Islet precursor cell (in vitro differentiated cells): ENCODE results near the gene ADPRM.

Experiments
- DNase-seq: peaks from one replicate; pipeline ENCODE4 v3.0.0-alpha.2; 2018

The ADPRM gene

GRCh38 chr17:10742431-10742830 lies 45.0 kb downstream of the ADPRM start:
- no peak for DNase-seq

- no peak for DNase-seq
Observed at GRCh38 chr17:10743316-10744009, 46.1 kb downstream of the ADPRM start.

GRCh38 chr17:10744501-10745000 lies 47.2 kb downstream of the ADPRM start:
- DNase-seq: no peak

GRCh38 chr17:10745231-10745630 lies 47.8 kb downstream of the ADPRM start:
- DNase-seq: no peak

- no peak for DNase-seq
Observed at GRCh38 chr17:10748531-10749181, 51.3 kb downstream of the ADPRM start.

- DNase-seq: no peak
Observed at GRCh38 chr17:10750210-10750609, 52.8 kb downstream of the ADPRM start.

- no peak for DNase-seq
Observed at GRCh38 chr17:10751563-10751962, 54.2 kb downstream of the ADPRM start.

GRCh38 chr17:10752696-10753095 lies 55.3 kb downstream of the ADPRM start:
- no peak for DNase-seq

- DNase-seq: peak; percentile 87
Observed at GRCh38 chr17:10754109-10754508, 56.7 kb downstream of the ADPRM start.

GRCh38 chr17:10754861-10755591 lies 57.6 kb downstream of the ADPRM start:
- DNase-seq: peak; percentile 94

GRCh38 chr17:10755592-10756127 lies 58.3 kb downstream of the ADPRM start:
- no peak for DNase-seq

GRCh38 chr17:10756185-10756584 lies 58.8 kb downstream of the ADPRM start:
- no peak for DNase-seq

GRCh38 chr17:10756619-10757018 lies 59.2 kb downstream of the ADPRM start:
- no peak for DNase-seq

GRCh38 chr17:10757067-10757466 lies 59.7 kb downstream of the ADPRM start:
- no peak for DNase-seq

- no peak for DNase-seq
Observed at GRCh38 chr17:10757647-10758046, 60.3 kb downstream of the ADPRM start.

- DNase-seq: no peak
Observed at GRCh38 chr17:10758062-10758461, 60.7 kb downstream of the ADPRM start.
